GM20431 (cell line): ENCODE results near the gene LUC7L2.
"Not testable (repeated sequence)": the region's sequence is repeated elsewhere in the genome, so short reads cannot be mapped to it uniquely, and the experiment has no call there.

Experiments used
- in situ Hi-C: fragments of 300-500 bp; cut with MseI, MboI; formaldehyde crosslinking; loops from one replicate; pipeline ENCODE4 v1.15.0; 2020; ENCODE audit warnings: low sequenced_read_pairs; ENCODE audit not compliant: unreplicated experiment

Gene LUC7L2

DNA sequence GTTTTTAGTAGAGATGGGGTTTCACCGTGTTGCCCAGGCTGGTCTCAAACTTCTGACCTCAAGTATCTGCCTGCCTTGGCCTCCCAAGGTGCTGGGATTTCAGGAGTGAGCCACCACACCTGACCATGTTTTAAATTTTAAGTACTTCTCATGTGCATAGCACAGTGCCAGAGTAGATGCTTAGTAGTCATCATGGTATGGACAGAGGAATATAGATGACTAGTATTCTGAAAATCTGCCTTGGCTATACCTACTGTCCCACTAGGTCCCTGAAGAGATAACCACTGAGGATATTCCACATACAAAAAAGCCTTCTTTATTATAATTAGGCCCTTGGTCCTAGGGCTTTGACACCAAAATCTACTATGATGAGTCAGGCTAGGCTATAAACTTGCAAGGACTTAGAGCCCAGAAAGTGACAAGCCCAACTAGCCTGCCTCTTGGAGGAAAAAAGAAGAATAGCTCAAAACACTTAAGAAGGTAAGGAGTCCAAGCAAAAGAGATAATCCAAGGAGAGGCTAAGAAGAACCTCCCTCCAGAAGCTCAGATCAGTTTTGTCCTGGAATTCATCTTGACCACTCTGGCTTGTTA is 34.0 kb downstream of the LUC7L2 start:
- in situ Hi-C loops, result no loop called here

DNA sequence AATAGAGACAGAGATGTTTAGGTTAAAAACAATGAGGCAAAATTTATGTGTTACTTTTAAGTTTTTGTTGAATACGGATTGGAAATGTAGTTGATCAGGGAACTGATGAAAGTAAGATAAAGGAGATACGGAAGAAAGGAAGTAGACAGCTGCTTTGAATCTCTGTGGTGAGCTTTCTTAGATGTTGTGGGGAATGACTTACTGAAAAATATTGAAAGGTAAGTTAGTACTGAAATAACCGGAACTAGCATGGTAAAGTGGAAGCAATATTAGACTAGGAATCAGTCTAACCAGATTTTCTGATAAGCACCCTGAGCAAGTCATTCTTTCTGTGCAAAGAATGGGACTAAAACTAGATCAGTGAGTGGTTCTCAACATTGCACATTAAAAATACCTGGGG is 34.8 kb downstream of the LUC7L2 start:
- in situ Hi-C loops, result no loop called here

DNA sequence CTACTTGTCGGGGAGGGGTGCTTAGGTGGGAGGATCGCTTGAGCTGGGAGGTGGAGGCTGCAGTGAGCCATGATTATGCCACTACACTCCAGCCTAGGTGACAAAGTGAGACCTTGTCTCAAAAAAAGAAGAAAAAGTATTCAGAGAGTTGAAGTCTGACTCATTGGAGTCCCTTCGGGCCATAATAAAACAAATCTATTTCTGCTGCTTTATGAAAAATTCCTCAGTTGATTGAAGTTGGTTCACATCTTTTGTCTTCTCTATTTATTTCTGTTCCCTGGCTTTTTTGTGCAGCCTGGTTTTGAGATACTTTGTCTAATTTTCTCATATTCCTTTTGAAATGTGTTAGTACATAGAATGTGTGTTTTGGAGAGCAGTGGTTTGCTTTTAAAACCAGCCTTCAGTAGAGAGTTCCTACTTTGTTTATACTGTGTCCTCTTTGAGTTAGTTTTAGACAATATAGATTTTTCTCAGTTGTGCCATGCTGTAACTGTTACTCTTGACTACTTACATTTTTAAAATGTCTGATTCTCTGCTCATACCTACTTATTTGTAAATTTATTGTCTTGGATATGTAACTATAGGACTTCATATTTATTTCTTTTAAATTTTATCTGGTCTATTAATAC is 36.7 kb downstream of the LUC7L2 start:
- in situ Hi-C loops, result no loop called here

DNA sequence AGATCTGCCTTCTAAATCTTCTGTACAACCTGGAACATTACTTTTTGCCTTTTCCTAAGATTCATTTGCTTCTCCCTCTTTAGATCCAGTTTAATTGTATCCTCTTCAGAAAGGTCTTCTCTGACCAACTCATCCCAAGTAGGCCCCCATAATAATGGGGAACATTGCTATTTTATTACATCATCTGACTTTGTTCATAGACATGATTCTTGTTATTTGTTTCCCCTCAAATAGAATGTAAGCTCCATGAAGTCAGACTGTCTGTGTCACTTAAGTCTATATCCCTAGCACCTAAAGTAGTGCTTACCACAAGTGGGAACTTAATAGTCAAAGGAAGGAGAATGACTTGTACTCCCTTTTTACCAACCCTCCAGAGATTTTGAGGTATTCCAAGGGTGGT is 37.5 kb downstream of the LUC7L2 start:
- in situ Hi-C loops, result no loop called here

DNA sequence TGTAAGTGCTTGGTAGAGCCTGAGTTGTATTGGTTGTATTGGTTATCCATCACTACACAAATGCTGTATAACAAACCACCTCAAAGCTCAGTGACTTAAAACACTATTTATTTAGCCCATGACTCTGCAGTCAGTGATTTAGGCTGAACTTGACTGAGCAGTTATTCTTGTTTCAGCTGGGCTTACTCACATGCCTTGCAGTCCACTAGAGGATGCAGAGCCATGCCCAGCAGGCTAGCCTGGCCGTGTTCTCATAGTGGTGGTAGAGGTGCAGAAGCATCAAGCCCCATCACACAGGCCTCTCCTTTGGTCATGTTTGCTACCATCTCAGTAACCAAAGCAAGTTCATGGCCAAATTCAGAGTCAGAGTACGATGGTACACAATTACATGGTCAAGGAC is 43.9 kb downstream of the LUC7L2 start:
- in situ Hi-C loops, result no loop called here

DNA sequence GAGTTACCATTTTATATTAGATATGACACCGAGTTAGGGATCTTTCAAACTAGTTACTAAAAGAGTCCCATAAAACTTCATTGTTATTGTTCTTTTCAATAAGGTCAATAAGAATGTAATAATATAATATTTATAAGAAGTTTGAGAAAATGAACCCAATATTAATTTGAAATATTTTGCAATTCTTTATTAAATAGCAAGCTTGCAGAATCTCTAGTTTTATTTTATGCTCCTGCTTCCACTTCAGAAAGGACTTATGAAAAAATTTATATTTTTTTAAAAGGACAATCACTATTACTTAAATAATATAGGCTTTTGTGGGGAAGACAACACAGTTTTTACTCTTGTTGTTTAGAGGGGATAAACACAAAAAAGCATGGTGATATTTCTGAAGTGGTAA is 47.9 kb downstream of the LUC7L2 start:
- in situ Hi-C loops, result no loop called here

DNA sequence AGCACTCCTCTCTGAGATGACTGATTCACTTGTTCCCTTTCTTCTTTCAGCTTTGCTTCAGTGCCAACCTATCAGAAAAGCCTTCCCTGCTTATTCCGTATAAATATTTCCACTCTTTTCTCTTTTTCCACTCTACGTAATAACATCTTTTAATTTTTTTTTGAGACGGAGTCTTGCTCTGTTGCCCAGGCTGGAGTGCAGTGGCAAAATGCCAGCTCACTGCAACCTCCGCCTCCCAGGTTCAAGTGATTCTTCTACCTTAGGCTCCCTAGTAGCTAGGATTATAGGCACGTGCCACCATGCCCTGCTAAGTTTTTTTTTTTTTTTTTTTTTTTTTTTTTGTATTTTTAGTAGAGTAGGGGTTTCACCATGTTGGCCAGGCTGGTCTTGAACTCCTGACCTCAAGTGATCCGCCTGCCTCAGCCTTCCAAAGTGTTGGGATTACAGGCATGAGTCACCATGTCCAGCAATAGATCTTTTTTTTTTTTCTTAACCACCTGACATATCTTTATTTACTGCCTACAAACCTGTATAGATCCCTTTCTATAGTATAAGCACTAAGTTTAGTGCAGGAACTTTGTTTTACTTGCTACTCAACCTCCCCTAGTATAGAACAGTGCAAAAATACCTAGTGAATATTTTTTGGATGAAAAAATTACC is 55.2 kb downstream of the LUC7L2 start:
- in situ Hi-C loops, result not testable (repeated sequence)

DNA sequence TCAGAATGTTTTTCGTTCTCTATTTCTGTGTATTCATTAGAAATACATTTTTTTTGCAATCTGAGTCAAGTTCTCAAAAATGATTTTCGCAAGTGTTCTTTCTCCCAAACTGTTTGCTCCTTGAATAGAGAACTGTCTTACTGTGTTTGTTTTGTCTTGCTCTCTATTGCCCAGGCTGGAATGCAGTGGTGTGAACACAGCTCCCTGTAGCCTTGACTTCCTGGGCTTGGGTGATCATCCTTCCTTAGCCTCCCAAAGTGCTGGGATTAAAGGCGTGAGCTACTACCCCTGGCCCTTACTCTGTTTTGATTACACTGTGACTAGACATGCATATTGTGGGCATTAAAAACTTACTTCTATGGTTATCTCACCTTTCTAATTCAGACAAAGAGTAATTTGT is 56.7 kb downstream of the LUC7L2 start:
- in situ Hi-C loops, result no loop called here

DNA sequence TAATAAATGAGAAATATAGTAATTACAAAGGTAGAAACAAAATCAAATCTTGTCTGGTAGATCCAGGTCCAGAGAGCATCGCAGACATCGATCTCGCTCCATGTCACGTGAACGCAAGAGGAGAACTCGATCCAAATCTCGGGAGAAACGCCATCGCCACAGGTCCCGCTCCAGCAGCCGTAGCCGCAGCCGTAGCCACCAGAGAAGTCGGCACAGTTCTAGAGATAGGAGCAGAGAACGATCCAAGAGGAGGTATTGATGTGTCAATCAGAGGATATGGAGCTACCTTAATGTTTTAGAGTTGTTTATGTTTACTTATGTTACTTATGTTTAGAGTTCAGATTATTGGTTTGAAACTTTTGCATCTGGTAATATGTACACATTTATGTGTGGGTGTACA is 57.8 kb downstream of the LUC7L2 start:
- in situ Hi-C loops, result no loop called here

DNA sequence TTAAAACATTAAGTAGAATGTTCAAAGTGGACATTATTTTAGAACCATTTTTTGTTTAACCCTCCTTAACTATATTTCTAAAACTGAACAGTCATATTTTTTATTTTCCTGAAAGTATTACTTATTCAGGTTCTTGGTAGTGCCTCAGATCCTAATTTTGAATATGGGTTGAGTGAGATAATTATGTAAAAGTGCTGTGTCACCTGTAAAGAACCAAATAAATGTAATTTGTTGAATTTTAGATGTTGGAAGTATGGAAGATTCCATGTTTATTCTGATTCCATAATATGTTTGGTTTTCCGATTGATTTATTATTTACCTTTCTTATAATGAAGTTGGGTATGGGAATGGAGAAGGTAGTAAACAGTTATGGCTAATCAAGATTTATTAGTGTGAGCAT is 61.4 kb downstream of the LUC7L2 start:
- in situ Hi-C loops, result no loop called here

DNA sequence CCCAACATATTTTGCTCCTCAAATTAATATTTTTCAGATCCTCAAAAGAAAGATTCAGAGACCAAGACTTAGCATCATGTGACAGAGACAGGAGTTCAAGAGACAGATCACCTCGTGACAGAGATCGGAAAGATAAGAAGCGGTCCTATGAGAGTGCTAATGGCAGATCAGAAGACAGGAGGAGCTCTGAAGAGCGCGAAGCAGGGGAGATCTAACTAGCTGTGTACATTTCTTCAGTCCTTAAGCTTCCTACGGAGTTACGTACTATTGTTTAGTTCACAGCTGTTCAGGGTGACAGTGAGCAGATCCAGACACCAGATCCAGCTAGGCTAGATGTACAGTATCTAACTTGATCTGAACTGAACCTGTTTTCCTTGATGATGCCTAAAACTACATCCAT is 62.4 kb downstream of the LUC7L2 start:
- in situ Hi-C loops, result no loop called here

DNA sequence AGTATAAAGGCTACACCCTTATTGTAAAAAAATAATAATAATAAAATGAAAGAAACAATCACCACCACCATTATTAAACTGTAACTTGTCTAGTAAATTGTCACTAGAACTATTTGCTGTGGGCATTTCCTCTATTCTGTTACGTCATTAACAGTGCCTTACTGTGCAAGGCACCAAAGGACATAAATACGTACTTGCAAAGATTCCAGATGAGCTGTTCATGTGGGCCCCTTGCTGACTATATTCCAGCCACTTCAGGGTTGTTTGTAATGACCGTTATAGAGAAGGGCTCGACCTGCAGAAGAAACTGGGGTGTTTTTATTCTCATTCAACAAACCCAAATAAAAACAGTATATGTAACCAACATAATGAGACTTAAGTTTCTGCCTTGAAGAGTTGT is 63.4 kb downstream of the LUC7L2 start:
- in situ Hi-C loops, result no loop called here

DNA sequence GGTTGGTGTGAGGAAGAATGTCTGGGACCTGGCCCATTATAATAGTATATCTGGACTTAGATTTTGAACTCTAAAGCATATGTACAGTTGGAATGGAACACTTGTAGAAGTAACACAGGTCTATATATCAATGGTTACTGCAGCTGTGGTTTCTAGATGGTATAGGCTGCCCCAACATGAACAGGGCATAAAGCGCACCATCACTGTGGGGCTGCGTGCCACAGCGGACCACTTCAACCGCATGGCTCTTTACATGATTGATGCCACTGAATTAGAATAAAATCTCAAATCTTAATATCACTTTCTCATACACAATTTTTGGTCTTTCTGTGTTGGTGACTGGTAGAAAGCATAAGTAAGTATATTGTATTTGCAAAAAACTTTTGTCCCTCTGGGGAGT is 64.3 kb downstream of the LUC7L2 start:
- in situ Hi-C loops, result no loop called here

DNA sequence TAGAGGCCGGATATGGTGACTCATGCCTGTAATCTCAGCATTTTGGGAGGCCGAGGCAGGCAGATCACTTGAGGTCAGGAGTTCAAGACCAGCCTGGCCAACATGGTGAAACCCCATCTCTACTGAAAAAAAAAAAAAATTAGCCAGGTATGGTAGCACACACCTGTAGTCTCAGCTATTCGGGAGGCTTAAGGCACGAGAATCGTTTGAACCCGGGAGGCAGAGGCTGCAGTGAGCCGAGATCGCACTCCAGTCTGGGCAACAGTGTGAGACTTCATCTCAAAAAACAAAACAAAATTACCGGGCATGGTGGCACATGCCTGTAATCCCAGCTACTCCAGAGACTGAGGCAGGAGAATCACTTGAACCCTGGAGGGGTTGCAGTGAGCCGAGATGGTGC is 66.0 kb downstream of the LUC7L2 start:
- in situ Hi-C loops, result not testable (repeated sequence)

DNA sequence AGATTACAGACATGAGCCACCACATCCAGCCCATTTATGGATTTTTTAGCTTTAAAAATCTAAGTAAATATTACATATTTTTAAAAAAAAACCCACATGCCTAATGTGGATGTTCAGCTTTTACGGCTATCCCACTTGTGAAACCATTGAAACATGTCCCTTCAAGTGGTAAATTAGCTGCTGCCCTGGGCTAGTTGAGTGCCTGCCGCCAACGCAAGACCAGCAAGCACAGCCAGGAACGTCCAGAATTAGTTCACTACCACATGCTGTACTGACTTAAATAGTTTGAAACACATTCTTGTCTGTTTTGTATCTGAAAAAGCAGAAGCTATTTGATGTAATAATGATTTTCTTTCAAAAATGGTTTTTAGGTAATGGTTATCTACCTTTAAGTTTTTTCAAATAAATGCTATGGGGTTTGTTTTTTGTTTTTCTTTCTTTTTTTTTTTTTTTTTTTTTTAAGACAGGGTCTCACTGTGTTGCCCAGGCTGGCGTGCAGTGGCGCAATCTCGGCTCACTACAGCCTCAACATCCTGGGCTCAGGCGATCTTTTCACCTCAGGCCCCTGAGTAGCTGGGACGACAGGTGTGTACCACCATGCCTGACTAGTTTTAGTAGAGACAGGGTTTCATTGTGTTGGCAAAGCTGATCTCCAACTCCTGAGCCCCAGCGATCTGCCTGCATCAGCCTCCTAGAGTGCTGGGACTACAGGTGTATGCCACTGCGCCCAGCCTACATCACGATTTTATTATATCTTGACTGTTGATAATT is 66.7 kb downstream of the LUC7L2 start:
- in situ Hi-C loops, result no loop called here

DNA sequence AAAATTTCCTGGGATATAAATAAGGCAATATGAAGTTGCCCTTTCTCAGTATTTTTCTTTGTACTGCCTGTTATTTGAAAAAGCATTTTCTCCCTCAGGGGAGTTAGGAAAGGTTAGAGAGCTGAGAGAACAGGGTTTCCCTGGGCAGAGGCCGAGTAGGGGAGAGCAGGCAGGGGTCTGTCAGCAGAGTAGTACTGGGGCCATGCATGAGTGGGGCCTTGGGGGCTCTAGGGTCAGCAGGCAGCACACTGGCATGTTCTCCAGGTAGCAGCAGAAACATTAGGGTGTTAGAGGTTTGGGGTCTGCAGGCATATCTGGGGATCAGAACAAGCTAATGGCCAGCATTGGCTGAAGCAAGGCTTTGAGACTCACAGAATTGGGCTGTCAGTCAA is 67.3 kb downstream of the LUC7L2 start:
- in situ Hi-C loops, result no loop called here

DNA sequence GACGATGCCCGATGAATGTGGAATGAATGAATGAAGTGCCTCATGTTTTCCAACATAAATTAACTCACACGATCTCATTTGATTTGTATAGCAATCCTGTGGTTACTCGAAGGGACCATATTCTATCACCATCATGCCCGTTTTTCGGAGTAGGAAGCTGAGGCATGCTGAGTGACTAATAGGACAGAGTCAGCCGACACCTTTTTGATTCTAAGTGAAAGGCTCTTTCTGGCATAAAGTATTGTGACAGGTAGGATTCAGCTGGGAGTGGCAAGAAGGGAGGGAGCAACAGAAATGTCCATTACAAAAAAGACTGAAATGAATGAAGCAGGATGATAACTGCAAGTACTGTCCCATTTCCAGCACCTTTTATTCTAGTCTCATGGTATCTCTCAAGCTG is 68.1 kb downstream of the LUC7L2 start:
- in situ Hi-C loops, result no loop called here

DNA sequence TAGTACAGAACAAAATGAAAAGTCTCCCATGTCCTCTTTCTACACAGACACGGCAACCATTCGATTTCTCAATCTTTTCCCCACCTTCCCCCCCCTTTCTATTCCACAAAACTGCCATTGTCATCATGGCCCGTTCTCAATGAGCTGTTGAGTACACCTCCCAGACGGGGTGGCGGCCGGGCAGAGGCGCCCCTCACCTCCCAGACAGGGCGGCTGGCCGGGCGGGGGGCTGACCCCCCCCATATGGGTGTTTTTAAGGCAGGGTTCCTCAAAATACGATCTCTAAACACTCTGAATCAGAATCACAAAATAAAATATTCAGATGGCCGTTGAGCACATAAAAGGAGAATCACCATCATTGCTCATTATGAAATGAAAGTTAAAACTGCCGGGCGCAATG is 70.0 kb downstream of the LUC7L2 start:
- in situ Hi-C loops, result not testable (repeated sequence)

DNA sequence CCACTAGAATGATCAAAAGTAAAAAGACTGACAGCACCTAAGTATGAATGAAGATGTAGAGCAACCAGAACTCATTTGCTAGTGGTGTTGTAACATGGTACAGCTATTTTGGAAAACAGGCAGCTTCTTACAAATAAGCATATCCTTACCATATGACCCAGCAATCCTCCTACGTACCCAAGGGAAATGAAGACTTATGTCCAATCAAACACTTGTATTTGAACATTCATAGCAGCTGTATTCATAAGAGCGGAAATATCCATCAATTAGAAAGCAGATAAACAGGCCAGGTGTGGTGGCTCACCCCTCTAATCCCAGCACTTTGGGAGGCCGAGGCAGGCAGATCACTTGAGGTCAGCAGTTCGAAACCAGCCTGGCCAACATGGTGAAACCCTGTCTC is 70.7 kb downstream of the LUC7L2 start:
- in situ Hi-C loops, result no loop called here

DNA sequence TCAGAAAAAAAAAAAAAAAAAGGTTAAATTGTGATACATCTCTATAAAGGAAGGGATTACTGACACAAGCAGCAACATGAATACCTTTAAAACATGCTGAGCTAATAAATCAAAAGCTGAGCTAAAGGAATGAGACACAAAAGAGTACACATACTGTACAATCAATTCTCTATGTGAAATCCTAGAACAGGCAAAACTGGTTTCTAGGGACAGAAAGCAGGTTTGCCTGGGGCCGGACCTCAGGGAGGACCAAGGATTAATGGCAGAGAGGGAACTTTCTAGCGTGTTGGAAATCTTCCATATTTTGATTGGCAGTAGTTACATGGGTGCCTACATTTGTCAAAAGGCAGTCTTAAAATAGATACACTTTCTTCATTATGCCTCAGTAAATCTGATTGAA is 71.3 kb downstream of the LUC7L2 start:
- in situ Hi-C loops, result no loop called here

DNA sequence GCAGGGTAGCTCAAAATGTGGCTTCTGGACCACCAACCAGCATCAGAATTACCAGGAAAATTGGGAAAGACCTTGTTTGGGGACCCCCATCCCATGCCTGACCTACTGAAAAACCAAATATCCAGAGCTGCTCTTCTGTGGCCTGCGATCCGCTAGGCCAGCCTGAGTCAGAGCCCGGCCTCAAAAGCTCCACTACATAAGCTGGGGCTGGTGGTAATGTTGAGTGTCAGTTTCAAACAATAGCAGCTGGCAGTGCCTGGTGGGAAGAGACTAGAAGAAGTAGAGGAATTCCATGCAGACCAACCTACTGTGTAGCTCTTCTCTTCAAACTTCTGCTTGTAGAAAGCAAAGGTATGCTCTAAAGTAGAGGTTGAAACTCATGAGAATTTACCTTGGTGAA is 71.8 kb downstream of the LUC7L2 start:
- in situ Hi-C loops, result no loop called here
